ENCODE results near the gene FAM234B.
"Not testable (repeated sequence)": the region's sequence is repeated elsewhere in the genome, so short reads cannot be mapped to it uniquely, and the experiment has no call there.

GRCh38 chr12:13035335-13035734 is 8.8 kb upstream of the FAM234B start:
- TF ChIP-seq CTCF (IDR thresholded peaks at IDR 0.05; ENCODE audit: poor library complexity); EZH2 (IDR thresholded peaks at IDR 0.05; ENCODE audit: borderline replicate concordance); EZH2phosphoT487 (IDR thresholded peaks at IDR 0.05; ENCODE audit: low read depth, severe bottlenecking, unreplicated experiment): not testable (repeated sequence)
